ENCODE data around the gene MYO6. TPM values are rescaled to one million over a fixed set of nuclear protein-coding genes. Genes with fewer than 3 reads are reported as not detected.

Gene MYO6
- total RNA-seq, 4 donors from 2014 or later, result 36.1 to 45.3 (median 39.1) TPM

DNA sequence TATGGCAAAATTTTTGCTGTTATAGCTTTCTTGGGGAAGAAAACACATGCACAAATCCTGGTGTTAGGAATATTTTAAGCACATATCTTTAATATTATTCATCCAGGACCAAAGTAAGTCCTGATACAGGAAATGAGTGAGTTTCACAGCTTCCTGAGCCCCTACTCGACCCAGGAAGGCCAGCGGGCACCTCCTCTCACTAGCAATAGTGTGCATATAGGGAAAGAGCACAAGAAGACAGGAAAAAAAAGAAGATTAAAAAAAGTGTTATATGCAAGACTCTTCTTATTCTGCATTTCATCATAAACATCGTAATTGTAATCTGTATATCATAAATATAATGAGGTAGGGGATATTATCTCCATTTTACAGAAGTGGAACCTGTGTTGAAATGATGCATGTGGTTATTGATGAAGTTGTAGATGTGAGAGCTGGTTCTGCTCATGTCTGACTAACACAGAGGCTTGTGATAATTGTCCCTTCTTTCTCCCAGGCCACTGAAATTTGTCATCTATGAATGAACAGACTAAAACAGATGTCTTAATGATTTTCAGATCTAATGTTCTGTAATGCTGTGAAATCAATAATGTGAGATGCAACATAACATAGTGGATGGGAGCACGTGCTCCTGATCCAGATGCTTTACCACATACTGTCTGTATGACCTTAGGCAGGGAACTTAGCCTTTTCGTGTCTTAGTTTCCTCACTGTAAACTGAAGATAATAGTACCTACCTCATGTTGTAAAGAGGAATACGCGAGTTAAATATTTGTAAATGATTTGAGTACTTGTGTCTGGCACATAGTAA lies 101.2 kb downstream of the MYO6 start:
- no peaks in the 10 kb centered on the region for H3K9me3 ChIP-seq
- H3K27me3 ChIP-seq, result no peaks in the 10 kb centered on the region
- 84 to 86% methylated on average over 7 of the region's 7 CpGs for WGBS, 2 donors

DNA sequence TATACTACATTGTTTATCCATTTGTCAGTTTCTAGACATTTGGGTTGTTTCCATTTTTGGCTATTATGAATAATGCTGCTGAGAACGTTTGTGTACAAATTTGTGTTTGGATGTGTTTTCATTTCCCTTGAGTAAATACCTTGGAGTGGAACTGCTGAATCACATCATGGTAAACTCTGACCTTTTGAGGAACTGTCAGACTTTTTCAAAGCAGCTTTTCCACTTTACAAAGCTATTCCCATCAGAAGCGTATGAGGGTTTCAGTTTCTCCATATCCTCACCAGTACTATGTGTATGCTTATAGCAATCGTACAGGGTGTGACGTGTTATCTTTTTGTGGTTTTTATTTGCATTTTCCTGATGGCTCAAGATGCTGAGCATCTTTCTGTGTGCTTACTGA lies 103.7 kb downstream of the MYO6 start:
- H3K4me3 ChIP-seq (replicated peaks in 1 of 3), result no peak overlapping the region
- intact Hi-C loops (cut with DNase I), result no loop called here
- no peaks in the 10 kb centered on the region for H3K9me3 ChIP-seq
- H3K27me3 ChIP-seq, result no peaks in the 10 kb centered on the region
- no peaks in the 10 kb centered on the region for H3K36me3 ChIP-seq
- H3K4me1 ChIP-seq, result peaks cover 10 to 11% of the 10 kb centered on the region in 2 donors
- TF ChIP-seq POLR2A (IDR thresholded peaks at IDR 0.05) (no peak), CTCF (IDR thresholded peaks at IDR 0.05) (no peak)
- no peak overlapping the region for H3K27ac ChIP-seq
- DNase-seq, result no peak
- 77 to 81% methylated on average over 4 of the region's 4 CpGs for WGBS, 2 donors

More for the DNA sequence above, 101.2 kb downstream of the MYO6 start:
- TF ChIP-seq CTCF (IDR thresholded peaks at IDR 0.05), result no peak
- no peak for TF ChIP-seq POLR2A (IDR thresholded peaks at IDR 0.05)
- H3K27ac ChIP-seq, result peak overlapping the region; percentile 6 to 47 (median 40)
- DNase-seq, result no peak
- no peak overlapping the region for H3K4me3 ChIP-seq (replicated peaks in 1 of 3)
- H3K4me1 ChIP-seq, result peaks cover 10 to 11% of the 10 kb centered on the region in 2 donors
- intact Hi-C loops (cut with DNase I), result no loop called here
- H3K36me3 ChIP-seq, result no peaks in the 10 kb centered on the region

DNA sequence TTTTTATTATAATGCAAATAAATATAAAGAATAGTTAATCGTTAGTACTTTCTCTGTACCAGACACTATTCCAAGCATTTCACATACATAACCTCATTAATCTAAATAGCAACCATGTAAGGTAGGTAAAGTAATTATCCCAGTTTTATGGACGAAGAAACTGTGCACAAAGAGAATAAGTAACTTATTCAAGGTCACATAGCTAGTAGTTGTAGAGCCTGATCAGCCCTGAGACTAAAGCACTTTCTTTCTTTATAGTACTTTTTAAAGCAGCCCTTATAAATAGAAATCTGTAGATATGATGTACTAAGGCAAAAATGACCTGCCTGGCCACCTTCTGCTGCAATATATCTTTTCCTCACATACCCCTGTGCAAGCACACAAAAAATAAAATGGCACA lies 104.8 kb downstream of the MYO6 start:
- WGBS, 2 donors, result 95 to 96% methylated on average over 2 of the region's 2 CpGs
- intact Hi-C loops (cut with DNase I), result no loop called here

DNA sequence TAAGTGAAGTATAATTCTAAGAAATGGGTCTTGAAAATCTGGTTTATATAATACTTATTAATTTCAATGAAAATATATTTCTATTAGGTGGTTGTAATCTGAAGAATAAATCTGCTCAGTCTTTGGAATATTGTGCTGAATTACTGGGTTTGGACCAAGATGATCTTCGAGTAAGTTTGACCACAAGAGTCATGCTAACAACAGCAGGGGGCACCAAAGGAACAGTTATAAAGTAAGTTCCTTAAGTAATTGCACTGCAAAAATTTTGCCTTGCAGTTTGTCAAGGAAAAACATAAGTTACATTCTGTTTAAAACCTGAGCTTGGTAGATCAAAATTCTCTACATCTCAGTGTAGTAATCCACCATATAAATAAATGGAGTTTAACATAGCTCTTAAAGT lies 106.0 kb downstream of the MYO6 start:
- no peaks in the 10 kb centered on the region for H3K9me3 ChIP-seq
- intact Hi-C loops (cut with DNase I), result no loop called here
- peak; percentile 12 to 17 for DNase-seq
- no peaks in the 10 kb centered on the region for H3K36me3 ChIP-seq
- H3K4me1 ChIP-seq, result peaks cover 2 to 3% of the 10 kb centered on the region in 2 donors
- no peak overlapping the region for H3K27ac ChIP-seq
- H3K4me3 ChIP-seq (replicated peaks in 1 of 3), result no peak overlapping the region
- 31 to 38% methylated on average over 1 of the region's 1 CpG for WGBS, 2 donors
- TF ChIP-seq POLR2A (IDR thresholded peaks at IDR 0.05), result no peak
- peak in 3 of 6 experiments; percentile 24 to 43 (median 34) for TF ChIP-seq CTCF (IDR thresholded peaks at IDR 0.05)
- H3K27me3 ChIP-seq, result no peaks in the 10 kb centered on the region

More for the DNA sequence above, 104.8 kb downstream of the MYO6 start:
- Histone ChIP-seq H3K27ac (no peak overlapping the region), H3K4me1 (peaks cover 10 to 11% of the 10 kb centered on the region in 2 donors), H3K36me3 (no peaks in the 10 kb centered on the region), H3K27me3 (no peaks in the 10 kb centered on the region), H3K4me3 (replicated peaks in 1 of 3) (no peak overlapping the region), H3K9me3 (no peaks in the 10 kb centered on the region)
- no peak for TF ChIP-seq CTCF (IDR thresholded peaks at IDR 0.05)
- no peak for TF ChIP-seq POLR2A (IDR thresholded peaks at IDR 0.05)
- no peak for DNase-seq

- Histone ChIP-seq H3K27me3 (no peaks in the 10 kb centered on the region), H3K36me3 (no peaks in the 10 kb centered on the region), H3K27ac (no peak overlapping the region), H3K4me1 (no peaks in the 10 kb centered on the region), H3K9me3 (no peaks in the 10 kb centered on the region), H3K4me3 (replicated peaks in 1 of 3) (no peak overlapping the region)
- TF ChIP-seq CTCF (IDR thresholded peaks at IDR 0.05) (no peak), POLR2A (IDR thresholded peaks at IDR 0.05) (no peak)
- WGBS, 2 donors, result 91 to 95% methylated on average over 1 of the region's 1 CpG
- intact Hi-C loops (cut with DNase I), result no loop called here
- no peak for DNase-seq
Observed at GRCh38 chr6:75856902-75857301, 107.9 kb downstream of the MYO6 start.

Data from thyroid gland (tissue), 4 donors.